ENCODE measurements around the gene EIF5A.

EIF5A gene

DNA sequence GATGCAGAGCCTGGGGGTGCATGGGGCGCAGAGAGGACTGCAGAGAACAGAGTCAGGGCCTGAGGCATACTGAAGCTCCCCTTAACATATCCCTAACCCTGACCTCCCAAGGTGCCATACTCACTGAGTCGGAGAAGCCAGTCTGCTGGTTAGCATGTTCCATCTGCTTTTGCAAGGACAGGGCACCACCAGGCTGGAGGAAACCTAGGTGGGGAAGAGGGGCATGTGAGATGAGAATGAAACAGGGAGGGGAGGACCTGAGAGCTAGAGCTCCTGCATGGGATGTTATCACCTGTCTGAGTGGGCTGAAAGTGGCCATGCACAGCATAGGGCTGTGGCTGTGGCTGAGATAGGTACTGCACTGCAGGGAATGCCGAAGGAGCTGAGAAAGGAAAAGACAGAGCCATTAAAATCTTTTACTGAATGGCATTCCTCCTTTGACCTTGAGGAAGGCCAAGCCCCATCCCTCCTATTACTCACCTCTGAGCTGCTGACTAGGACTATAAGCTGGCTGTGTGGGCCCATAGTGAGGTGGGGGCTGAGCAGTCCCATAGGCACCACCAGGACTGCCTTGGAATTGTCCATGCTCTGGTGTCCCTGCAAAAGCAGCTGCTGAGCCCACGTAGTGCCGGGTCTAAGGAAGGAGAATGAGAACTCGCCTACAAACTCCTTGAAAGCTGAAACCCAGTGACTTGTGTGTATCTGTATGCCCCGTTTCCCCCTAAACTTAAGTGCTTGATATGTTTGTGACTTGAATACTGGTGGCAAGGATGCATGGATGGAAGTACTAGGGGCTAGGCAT, 5.9 kb downstream of the EIF5A start:
- no peak for DNase-seq (ENCODE audit: low spot score)

DNA sequence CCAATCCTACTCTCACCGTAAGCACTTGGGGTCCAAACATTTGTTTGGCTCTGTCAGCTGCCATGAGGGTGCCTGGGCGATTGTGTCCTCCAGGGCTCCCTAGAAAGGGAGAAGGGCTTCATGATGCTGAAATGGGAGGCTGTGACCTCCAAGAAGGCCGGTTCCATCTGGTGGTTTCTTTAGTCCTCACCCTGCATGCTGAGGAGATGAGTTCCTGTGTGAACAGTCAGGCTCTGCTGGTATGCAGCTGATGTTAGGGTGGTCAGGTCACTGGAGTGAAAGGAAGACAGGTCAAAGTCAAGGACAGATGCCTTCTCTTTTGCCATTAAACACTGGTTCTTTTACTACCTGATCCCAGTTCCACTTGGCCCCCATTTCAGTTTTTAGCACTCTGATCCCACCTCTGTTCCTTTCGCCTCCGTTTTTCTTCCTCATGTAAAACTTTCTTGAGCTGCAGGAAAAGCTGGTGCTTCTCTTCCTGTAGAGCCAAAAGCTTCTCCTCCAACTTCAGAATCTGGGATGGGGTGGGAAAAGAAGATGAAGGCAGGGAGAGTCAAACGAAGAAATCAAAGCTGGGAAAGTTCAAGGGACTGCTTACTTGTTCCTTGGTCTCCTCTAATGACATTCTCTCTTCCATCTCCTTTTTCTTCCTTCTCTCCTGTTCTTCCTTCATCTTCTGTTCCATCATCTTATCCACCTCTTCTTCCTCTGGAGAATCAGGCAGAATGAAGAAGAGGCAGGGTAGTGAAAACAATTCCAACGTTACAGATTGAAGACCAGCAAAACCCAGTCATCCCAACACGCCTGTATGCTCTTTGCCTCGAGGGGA, 6.7 kb downstream of the EIF5A start:
- DNase-seq (ENCODE audit: low spot score): no peak

DNA sequence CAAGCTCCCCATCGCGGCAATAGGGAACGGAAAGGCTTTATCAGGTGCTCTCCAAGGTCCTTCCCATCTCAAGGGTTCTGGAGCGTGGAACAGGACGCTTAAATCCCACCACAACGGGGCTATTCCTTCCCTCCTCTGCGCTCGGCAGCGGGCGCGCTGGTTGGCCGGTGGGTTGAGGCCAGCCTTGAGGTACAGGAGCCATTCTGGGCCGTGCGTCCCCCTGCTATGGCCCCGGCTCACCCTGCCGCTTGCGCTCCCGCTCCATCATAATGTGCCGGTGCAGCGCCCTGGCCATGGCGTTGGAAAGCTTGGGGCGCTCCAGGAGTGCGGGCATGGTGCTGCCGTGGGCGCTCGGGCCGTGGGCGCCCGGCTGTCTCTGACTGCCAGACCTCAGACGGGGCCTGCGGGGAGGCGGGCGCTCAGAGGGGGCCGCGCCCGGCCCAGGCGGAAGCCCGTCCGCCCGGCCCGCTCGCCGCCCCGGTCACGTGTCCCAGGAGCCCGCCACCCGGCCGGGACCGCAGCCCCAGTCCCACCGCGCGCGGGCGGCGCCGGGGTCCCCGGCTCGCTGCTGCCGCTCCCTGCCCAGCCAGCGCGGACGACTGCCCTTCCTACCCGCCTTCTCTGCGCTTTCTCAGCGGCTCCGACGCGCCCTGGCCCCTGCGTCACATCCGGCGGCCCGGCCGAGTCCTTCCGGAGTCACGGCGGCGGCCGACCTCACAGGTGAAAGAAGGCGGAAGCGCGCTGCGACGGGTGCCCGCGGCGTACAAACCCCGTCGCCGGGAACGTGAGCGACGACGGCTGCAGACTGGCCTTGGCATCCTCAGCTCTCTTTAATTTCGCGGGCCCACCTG, 7.5 kb downstream of the EIF5A start, which contains the start of gene GPS2:
GPS2 (minus strand) TSS at position 642 of the 851 bp plus-strand sequence; CDS start at position 334, 308 bp downstream.
- peak; percentile 89 for DNase-seq (ENCODE audit: low spot score)

DNA sequence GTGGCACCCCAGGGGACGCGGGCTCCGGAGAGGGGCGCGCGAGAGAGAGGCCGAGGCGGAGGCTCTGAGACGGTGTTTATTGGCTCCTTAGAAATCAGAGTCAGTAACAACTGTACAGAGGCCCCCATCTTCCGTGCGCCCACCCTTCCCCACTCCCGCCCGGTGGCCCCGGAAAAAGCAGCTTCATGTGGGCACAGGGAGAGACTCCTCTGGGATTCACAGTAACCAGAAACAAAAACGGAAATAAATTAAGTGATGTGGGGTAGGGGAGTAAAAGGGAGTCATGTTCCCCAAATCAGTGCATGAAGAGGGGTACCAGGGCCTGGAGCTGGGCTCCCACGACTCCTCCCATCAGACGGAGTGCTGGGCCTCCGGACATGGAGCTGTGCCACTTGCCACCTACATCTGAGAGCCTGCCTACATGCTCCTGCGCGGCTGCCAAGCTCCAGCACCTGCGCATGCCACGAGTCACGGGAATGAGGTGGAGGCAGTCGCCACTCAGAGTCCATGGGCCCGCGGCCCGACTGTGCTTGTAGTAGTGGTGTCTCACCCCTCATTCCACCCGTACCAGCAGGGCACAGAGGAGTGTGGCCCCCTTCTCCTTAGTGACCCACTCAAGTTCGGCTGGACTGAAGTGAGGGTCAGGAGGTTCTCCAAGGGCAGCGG, 8.3 kb downstream of the EIF5A start:
- no peak for DNase-seq (ENCODE audit: low spot score)

DNA sequence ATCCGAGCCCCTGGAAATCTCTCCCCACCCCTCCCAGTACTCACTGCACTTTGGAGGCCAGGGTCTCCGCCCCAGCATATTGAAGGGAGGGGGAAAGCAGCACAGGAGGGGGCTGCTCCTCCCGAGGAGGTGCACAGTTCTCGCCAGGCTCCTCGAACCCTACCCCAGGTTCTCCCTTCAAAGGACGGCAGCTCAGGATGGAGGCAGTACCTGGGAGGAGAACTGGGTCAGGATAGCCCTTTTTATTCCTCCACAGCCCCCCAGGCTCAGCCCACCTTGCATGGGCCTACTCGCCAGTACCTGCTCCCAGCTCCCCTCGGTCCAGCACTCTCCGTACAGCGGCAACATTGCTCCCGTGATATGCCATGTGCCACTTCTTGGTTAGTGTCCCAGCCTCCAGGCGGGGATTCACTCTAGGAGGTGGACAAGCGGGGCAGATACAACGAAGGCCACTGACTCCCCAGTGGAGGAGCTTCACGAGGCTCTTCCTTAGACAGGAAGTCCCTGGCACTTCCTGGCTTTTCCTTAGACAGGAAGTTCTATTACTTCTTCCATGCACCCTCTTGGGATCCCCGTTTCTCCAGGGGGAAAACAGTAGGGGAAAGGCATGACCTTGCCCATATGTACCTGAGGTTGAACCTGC, 9.9 kb downstream of the EIF5A start:
- DNase-seq (ENCODE audit: low spot score): no peak

DNA sequence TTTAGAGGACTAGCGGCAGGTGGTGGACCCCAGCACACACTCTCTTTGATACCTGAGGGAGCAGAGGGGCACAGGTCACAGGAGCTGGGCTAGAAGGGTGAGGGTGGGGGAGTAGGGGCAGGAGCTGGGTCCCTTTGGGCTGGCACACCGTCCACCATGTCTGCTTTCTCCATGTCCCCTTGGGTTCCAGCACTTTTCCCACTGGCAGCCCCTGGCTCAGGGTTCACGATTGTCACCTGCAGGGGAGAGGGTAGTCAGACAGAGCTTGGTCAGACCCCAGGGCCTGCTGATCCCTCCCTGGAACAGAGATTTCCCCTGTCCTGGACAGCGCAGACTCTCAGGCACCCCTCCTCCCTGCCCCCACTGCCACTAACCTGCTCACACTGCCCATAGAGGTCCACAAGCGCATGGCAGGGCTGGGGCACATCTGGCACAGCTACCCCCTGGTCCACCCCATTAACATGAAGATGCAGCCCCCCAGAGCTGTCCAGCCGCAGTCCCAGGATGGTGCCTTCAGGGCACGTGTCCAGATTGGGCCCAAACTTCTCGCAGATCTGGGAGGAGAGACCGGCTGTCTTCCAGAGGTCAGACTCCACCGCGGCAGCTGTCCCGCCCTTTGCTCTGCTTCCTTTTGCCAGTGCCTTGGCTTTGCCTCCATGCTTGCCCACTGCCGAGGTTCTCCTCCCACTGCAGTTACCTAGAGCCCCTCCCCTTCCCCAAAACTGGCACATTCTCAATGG, 10.9 kb downstream of the EIF5A start:
- DNase-seq (ENCODE audit: low spot score): no peak

DNA sequence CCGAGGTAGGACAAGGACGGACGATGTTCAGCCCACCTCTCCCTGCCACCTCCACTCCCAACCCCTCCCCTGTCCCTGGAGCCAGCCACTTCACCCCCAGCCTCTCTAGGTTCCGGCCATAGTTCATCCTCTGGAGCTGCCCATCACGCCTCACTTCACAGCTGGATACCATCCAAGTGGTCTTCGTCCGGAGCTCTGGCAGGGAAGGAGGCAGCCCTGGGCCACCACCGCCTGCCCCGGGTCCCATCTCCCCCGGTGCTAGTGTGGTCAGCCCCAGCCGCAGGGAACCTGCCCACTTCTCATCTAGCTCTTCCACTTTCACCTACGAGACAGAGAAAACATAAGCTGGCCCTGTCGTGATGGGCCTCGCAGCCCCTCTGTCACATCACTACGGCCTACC, 14.0 kb downstream of the EIF5A start:
- DNase-seq (ENCODE audit: low spot score): no peak

DNA sequence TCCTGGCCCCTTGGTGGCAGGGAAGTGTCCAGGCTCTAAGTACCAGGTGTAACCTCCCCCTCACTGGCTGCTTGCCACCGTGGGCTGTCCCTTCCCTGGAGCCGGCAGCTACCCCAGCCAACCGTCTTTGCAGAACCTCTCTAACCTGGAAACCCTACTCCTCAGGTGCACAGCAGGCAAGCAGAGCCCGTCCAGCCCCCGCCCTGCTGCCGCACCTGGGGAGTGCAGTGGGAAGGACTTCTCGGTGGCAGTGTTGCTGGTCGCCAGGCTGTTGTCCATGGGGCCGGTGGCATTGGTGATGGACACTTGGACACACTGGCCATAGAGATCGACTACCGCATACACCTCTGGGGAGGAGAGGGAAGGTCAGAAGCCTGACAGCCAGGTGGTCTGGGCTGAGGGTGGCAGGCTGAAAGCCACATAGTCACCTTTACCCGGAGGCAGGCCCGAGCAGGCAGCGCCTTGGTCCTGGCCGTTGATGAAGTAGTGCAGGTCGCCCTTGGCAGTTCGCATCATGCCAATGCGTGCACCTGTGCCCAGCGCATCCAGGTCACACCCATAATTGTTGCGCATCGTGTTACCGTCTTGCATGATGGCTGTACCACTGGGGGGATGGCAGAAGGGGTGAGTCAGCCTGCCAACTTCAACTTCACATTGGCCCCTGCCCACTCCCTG, 15.2 kb downstream of the EIF5A start:
- DNase-seq (ENCODE audit: low spot score): no peak

DNA sequence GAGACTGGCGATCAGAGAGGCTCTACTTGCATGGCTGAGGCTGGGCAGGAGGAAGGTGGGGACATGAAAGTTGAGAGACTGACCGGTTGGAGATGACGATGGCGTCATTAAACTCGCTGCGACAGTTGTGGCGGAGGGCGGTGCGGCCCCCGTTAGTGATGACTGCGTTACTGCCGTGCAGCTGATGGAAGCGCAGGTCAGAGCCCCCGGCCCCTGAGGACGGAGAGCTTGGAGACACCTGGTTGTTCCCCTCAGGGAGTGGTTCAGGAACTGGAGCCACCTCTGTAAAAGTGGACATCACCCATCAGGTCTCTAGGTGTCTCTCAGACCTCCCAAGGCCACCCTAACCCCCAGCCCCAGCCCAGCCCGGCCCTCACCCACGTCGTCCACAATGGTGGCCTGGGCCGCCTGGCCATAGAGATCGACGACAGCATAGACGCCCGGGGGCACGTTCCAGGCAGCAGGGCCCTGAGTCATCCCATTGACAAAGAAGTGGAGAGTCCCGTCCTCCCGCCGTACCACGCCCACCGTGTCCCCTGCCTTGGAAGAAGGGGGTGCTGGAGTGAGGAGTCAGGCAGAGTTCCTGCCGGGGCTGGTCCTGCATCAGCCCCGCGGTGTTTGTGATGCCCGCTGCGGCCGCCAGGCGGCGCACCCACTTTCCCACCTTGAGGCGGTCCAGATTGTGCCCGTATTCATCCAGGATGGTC, 16.5 kb downstream of the EIF5A start:
- no peak for DNase-seq (ENCODE audit: low spot score)

DNA sequence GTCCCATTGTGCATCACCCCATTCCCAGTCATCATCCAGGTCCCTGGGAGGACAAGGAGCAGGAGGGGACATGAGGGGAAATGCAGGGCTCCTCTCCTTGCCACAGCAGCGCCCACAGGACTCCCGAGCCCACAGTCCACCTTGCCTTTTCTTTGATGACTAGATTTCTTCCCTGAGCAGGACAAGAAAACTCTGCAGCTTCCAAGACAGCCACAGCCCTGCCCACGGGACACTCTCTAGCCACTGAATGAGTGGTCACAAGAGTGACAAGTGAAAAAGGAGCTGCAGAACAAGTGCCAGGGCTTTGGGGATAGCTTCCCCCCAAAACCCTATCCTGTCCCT, 17.0 kb downstream of the EIF5A start:
- no peak for DNase-seq (ENCODE audit: low spot score)

DNA sequence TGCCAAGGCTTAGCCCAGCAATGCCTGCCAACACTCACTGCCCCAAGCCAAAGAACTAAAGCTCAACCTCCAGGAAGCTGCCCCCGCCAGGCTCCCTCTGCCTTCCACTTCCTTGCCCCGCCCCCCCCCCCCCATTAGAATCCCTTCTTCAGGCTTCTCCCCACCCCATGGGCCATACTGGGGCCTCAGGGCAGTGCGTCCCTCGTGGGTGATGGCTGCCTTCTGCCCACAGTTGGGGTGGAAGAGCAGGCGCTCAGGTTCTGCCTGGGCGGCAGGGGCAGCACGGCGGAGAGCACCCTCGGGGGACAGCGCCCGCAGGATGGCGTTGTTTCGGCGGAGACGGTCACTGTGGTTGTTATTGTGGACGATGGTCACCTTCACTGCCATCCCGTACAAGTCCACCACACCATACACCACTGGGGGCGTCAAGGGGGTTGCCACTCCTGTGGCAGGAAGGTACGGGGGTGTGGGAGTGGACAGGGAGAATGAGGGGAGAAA, 17.7 kb downstream of the EIF5A start:
- DNase-seq (ENCODE audit: low spot score): no peak

DNA sequence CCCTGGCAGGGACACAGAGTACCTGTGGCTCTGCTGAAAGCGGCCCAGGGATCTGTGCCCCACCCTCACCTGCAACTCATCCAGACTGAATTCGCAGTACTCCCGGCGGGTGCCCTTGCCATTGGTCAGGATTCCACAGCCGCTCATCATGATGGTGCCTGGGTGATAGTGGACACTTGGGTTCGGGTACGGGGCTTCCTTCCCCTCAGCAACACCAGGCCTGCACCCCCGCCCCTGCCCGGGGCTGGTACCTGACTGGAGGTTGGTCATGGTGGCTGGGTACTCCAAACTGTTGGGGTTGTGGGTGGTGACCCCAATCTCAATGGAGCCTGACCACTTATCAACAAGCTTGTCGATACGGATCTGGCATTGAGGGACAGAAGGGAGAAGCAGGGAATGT, 18.8 kb downstream of the EIF5A start:
- DNase-seq (ENCODE audit: low spot score): no peak

DNA sequence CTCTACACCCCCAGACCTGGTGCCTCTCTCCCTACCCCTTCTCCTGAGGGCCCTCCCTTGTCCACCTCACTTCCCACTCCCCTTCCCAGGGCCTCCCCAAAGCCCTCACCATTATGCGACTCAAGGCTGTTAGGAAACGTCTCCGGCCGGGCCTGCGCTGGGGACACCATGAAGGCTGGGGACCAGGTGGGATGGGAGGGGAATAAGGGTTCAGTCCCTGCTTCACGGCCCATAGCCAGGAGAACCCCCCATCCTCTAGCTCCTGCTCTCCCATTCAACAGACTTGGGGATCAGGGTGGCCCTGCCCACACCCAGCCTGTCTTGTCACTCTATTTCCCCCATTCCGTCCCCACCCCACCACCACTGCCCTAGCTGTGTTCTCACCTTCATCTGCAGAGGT, 19.6 kb downstream of the EIF5A start:
- no peak for DNase-seq (ENCODE audit: low spot score)

DNA sequence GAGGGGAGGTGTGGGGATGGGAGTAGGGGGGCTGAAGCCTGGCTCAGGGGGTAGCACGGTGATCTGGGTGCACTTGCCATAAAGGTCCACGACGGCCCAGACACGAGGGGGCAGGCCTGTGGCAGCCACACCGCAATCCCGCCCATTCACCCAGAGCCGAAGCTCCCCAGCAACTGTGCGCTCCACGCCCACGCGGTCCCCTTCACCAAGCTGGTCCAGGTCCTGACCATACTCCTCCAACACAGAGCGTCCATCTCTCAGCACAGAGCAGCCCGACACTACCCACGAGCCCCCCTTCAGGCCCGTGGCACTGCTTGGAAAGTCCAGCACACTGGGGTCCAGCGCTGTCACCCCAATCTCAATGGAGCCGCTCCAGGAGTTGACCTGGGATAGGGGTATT, 20.1 kb downstream of the EIF5A start:
- no peak for DNase-seq (ENCODE audit: low spot score)

DNA sequence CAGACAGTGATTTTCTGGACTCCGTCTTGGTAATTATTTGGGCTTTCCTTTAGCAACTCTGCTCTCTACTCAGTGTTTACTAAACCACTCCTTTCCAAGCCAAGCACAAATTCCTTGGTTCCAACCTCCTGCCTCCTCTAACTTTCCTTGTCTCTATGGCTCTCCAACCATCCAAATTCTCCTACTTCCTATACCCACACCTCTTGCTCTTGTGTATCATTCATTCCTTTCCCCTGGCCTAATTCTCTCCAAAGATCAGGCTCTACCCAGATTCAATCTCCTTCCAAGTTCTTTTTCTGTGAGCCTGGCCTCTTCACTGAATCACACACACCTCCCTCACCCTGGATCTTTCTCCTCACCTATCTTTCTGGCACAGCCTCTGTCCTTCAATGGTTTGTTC, 20.6 kb downstream of the EIF5A start:
- no peak for DNase-seq (ENCODE audit: low spot score)

DNA sequence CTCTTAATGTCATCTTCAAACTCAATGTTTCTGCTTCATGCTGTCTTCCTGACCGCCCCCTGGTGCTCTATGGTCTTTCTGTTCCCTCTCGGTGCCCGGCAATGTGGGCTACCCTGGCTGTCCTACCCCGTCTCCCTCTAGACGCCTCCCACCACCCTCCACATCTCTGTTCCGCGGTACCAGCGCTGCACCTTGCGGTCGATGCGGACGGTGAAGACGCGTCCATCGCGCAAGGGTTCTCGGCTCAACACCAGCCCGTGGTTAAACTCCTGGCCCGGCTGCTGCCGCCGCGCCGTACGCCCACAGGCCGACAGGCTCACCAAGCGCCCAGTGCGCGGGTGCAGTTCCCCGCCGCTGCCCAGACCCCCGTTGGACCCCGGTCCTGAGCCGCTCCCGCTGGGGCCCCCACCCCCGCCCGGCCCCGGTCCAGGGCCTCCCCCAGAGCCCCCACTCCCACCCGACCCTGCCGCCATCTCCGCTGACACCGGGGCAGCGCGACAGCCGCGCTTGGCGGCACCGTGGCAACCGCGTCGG, 21.5 kb downstream of the EIF5A start, which contains the start of gene NEURL4:
NEURL4 (minus strand) TSS at position 496 of the 534 bp plus-strand sequence; CDS start at position 473, 23 bp downstream.
- peak; percentile 19 for DNase-seq (ENCODE audit: low spot score)

DNA sequence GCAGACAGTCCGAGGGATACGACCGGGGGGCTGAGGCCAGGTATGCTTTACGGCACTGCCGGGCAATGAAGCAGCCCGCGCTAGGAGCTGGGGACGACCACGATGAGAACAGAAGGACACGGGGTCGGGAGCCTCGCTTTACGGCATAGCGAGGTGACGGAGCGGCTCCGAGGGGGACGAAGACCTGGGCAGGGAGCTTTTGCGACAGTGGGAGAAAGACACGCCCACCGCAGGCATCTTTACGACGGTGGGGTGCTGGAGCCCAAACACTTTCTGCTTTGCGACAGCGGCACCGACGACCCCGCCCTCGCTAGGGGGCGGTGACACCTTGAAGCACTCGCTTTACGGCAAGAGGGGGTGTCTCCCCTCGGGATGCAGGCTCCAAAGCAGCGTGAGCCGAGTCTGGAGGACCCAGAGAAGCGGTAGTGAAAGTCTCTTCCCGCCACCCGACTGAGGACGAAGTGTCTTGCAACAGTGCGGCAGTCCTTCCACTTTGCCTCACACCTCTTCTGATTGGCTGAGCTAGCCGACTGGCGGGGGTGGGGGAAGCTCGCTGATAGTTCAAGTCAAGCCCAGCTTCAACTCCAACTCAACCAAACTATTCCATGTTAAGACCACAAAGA, 22.1 kb downstream of the EIF5A start:
- DNase-seq (ENCODE audit: low spot score): peak; percentile 99

DNA sequence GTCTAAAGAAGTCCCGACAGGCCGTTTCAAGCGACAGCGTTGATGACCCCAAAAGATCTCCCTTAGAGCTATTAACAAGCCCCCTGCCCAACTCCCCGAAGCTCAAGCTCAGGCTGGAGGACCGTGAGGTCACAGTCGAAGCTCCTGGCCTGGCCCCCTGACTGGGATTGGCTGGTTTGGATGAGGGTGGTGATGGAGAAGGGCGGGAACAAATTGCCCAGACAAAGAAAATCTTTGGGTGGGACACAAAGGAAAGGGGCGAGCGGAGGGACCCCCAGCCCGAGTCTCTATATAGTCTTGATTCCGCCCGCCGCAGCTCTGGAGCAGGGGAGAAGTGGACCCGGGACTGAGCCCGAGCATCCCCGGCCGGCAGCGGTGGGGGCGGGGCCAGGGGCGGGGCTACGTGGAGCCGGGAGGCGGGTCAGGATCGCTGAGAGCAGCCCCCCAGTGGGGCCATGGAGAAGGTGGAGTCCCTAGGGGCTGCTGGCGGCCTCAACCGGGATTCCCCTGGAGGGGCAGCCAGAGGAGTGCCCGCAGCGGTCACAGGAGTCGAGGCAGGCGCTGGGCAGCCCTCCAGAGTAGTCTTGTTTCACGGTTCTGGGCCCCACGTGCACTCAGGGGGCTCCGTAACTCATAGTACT, 22.7 kb downstream of the EIF5A start:
- DNase-seq (ENCODE audit: low spot score): peak; percentile 69

Data from LoVo (cell line).